Posterior cingulate gyrus (tissue), 11 donors: ENCODE measurements around the gene RING1.

Experiments used
- DNase-seq, 10 donors: peaks; one replicate each; pipeline versions ENCODE4 v3.0.0 to v3.0.0-alpha.2; 2020 to 2021; ENCODE audit warnings: mixed read lengths in 3 of 10
- intact Hi-C: fragments of 100-400 bp; cut with DNase I; formaldehyde crosslinking; loops from one replicate; pipeline ENCODE4 v1.15.1; 2023

RING1 gene

GRCh38 chr6:33191383-33192104 is 16.8 kb upstream of the RING1 start:
- peak in 2 of 10 donors; percentile 70 to 81 for DNase-seq
- intact Hi-C loops, result loop anchor here (10.0 kb wide), 1 partner anchor 53 kb away; no protein-coding TSS in a partner anchor

DNA sequence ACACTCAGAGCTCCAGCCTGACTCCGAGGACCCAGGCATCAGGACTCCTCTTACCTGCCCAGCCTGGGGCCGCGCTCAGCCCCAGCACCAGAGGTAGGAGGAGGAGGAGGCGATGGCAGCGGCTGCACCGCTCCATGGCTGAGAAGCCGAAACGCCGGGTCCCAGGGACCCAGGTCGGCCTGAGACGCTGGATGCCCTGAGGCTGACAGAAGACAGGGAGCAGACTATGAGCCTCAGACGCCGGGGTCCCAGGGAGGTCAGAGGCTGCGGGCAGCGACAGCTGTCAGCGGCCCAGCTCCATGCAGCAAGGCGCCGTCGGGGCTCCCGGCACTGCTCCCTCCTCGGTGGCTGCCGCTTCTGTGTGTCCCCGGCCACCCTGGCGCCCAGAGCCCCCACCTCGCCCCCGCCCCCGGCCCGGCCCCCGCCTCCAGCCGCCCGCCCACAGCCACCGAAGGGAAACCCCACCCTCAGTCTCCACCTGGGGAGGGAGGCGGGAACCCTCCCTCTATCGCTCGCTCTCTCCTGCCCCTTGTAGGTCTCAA is 16.1 kb upstream of the RING1 start, which contains the start of gene COL11A2:
COL11A2 (minus strand) TSS at position 363 of the 542 bp plus-strand sequence; CDS start at position 136, 227 bp downstream.
- DNase-seq, result peak in 1 of 10 donors; percentile 79

GRCh38 chr6:33192671-33193602 is 15.4 kb upstream of the RING1 start:
- intact Hi-C loops, result loop anchor here (10.0 kb wide), 1 partner anchor 52 kb away; no protein-coding TSS in a partner anchor
- peak; percentile 55 to 96 (median 74) for DNase-seq

More for the DNA sequence above, 16.1 kb upstream of the RING1 start, which contains the start of gene COL11A2:
- intact Hi-C loops, result loop anchor here (10.0 kb wide), 1 partner anchor 53 kb away; no protein-coding TSS in a partner anchor

- DNase-seq, result peak in 1 of 10 donors; percentile 68
- intact Hi-C loops, result loop anchor here (10.0 kb wide), 1 partner anchor 51 kb away; no protein-coding TSS in a partner anchor
Observed at GRCh38 chr6:33193619-33194018, 14.7 kb upstream of the RING1 start.

- intact Hi-C loops, result loop anchor here (10.0 kb wide), 1 partner anchor 50 kb away; no protein-coding TSS in a partner anchor
- peak in 2 of 10 donors; percentile 71 to 83 for DNase-seq
Observed at GRCh38 chr6:33194431-33194979, 13.8 kb upstream of the RING1 start.

- intact Hi-C loops, result loop anchor here (10.0 kb wide), 1 partner anchor 49 kb away; no protein-coding TSS in a partner anchor
- DNase-seq, result peak in 1 of 10 donors; percentile 43
Observed at GRCh38 chr6:33195304-33196165, 12.8 kb upstream of the RING1 start.

- DNase-seq, result peak in 1 of 10 donors; percentile 42
- intact Hi-C loops, result loop anchor here (1.0 to 10.0 kb wide), 2 partner anchors 36 to 47 kb away; no protein-coding TSS in a partner anchor
Observed at GRCh38 chr6:33197431-33198048, 10.8 kb upstream of the RING1 start.

GRCh38 chr6:33198159-33198852 is 10.0 kb upstream of the RING1 start:
- intact Hi-C loops, result loop anchor here (10.0 kb wide), 1 partner anchor 46 kb away; no protein-coding TSS in a partner anchor
- DNase-seq, result no peak

- no peak for DNase-seq
- intact Hi-C loops, result loop anchor here (10.0 kb wide), 1 partner anchor 46 kb away; no protein-coding TSS in a partner anchor
Observed at GRCh38 chr6:33198853-33199436, 9.4 kb upstream of the RING1 start.

DNA sequence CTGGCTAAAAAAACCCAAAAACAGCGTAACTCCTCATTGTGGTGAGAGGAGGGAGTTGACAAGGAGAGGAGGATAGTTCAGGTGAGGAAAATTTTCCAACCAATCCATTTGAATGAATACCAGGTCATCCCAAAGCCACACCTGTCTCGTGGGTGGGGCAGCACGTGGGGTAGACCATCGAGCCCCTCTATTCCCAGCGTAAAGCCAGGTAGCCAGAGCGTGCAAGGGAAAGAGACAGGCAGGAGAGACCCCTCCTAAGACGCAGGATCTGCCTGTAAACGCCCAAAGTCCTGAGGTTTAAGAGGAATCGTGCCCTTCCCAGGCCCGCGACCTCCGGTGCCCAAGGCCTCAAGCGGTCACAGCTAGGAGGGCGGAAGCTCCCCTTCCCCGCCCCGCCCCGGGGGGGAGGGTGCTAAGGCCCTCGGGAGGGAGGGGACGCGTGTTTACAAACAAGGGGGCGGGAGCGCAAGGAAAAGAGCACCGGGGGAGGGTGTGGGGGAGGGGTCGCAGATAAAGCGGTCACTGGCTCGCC is 8.5 kb upstream of the RING1 start:
- peak in 1 of 10 donors; percentile 94 for DNase-seq
- intact Hi-C loops, result loop anchor here (5.0 to 10.0 kb wide), 3 partner anchors 45 to 1002 kb away; no protein-coding TSS in a partner anchor

DNA sequence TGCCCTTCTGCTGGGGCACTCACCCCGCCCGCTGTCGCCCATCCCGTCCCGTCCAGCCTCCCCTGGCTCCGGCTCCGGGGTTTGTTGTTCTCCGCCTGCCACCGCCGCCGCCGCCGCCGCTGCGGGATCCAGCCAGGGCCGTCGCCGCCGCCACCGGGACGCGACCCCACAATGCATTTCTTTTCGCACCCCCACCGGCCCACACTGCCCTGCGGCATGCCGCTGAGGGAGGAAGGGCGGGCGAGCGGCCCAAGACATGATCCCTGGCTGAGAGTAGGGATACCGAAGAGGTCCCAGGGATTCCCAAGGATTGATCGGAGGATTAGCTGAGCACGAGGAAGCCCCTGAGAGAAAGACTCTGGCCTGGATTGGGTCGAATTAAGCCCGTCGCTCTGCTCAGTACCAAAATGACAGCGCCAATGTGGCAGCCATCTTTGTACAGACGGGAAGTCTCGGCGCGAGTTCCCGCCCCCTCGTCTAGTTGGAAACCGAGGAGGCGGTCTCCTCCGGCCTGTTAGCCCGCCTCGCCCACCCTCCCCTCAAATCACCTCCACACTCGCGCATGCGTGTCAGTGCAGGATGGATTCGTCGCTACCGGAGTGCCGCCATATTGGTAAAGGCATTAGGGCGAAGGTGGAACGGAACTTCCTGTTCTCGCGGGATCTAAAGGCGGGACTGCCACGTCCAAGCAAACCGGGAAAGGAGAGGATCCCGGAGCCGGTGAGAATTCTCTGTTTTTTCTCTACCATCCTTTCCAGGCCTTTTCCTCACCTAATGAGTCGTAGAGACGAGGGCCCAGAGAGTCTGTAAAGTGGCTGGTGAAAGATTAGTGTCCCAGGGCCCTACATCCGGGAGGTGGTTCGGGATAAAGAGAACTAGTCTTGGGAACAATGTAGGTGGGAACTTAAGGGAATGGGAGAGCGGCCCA is 7.8 kb upstream of the RING1 start, which contains the start of the genes RXRB and SLC39A7:
RXRB (minus strand) TSS at position 447 of the 928 bp plus-strand sequence; CDS start at position 258, 189 bp downstream.
SLC39A7 (plus strand) TSS at position 649 of the 928 bp plus-strand sequence. CDS start 379 bp downstream, outside the sequence.
- peak; percentile 97 to 99 (median 98) for DNase-seq
- intact Hi-C loops, result loop anchor here (5.0 kb wide), 2 partner anchors 228 to 1003 kb away; no protein-coding TSS in a partner anchor

DNA sequence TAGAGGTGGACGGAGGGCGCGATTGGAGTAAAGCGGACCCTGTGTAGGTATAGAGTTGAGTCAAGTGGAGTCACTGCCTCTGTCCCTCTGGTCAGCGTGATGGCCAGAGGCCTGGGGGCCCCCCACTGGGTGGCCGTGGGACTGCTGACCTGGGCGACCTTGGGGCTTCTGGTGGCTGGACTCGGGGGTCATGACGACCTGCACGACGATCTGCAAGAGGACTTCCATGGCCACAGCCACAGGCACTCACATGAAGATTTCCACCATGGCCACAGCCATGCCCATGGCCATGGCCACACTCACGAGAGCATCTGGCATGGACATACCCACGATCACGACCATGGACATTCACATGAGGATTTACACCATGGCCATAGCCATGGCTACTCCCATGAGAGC is 7.2 kb upstream of the RING1 start:
- intact Hi-C loops, result loop anchor here (5.0 kb wide), 2 partner anchors 229 to 1004 kb away; no protein-coding TSS in a partner anchor
- DNase-seq, result no peak

DNA sequence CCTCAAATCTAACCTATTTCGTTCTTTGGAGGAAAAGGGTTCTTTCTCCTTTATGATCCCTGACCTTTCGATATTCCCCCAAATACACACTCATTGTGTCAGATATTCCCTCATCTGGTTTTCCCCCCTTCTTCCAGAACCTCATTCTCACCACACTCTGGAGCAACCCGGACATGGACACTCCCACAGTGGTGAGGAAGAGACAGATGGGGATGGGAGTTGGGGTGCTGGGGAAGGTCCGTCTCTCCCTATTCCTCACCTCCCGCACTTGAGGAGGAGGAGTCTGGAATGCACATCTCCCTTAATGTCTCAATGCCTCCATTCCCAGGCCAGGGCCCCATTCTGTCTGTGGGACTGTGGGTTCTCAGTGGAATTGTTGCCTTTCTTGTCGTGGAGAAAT is 6.4 kb upstream of the RING1 start:
- DNase-seq, result no peak
- intact Hi-C loops, result loop anchor here (5.0 kb wide), 2 partner anchors 230 to 1005 kb away; no protein-coding TSS in a partner anchor

GRCh38 chr6:33202799-33203198 is 5.5 kb upstream of the RING1 start:
- no peak for DNase-seq
- intact Hi-C loops, result loop anchor here (5.0 kb wide), 2 partner anchors 230 to 1005 kb away; no protein-coding TSS in a partner anchor

DNA sequence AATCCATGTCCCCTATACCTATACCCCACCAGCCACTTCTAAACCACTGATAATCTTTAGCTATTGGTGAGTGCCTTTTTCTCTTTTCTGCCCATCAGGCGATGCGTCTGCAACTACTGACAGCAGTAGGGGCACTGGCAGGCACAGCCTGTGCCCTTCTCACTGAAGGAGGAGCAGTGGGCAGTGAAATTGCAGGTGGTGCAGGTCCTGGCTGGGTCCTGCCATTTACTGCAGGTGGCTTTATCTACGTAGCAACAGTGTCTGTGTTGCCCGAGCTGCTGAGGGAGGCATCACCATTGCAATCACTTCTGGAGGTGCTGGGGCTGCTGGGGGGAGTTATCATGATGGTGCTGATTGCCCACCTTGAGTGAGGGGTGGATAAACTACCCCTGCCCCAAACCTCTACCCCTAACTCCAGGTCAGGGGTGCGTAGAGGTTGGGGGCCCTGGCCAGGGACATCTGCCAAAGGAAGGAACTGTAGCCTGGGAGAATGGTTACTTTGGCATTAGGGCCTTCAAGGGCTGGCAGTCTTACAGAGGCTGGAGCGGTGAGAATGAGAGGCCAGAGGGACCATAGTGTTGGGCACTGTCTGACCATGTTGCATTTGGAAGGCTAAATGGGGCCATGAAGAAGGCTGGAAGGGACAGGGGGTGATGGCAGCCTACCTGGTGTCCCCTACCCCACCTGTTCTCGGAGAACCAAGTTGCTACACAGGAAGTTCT is 4.7 kb upstream of the RING1 start:
- intact Hi-C loops, result loop anchor here (5.0 kb wide), 2 partner anchors 231 to 1006 kb away; no protein-coding TSS in a partner anchor

More for the DNA sequence above, 4.7 kb upstream of the RING1 start:
- no peak for DNase-seq
